ENCODE results near the gene GLI3. TPM values are rescaled to one million over a fixed set of nuclear protein-coding genes. Genes with fewer than 3 reads are reported as not detected.

The GLI3 gene
- total RNA-seq, 1 donor, result 0.10 TPM

GRCh38 chr7:42105554-42106358, 131.3 kb downstream of the GLI3 start:
- no peaks in the 10 kb centered on the region for H3K27me3 ChIP-seq (ENCODE audit: insufficient read depth, low read length)
- H3K4me1 ChIP-seq (ENCODE audit: insufficient read depth, low read length), result no peaks in the 10 kb centered on the region
- no peaks in the 10 kb centered on the region for H3K9me3 ChIP-seq (ENCODE audit: low read depth, low read length)
- H3K4me3 ChIP-seq (ENCODE audit: low read length), result no peak overlapping the region

GRCh38 chr7:42104694-42105093, 132.3 kb downstream of the GLI3 start:
- no peak overlapping the region for H3K4me3 ChIP-seq (ENCODE audit: low read length)
- H3K4me1 ChIP-seq (ENCODE audit: insufficient read depth, low read length), result no peaks in the 10 kb centered on the region
- no peaks in the 10 kb centered on the region for H3K27me3 ChIP-seq (ENCODE audit: insufficient read depth, low read length)
- H3K9me3 ChIP-seq (ENCODE audit: low read depth, low read length), result no peaks in the 10 kb centered on the region

DNA sequence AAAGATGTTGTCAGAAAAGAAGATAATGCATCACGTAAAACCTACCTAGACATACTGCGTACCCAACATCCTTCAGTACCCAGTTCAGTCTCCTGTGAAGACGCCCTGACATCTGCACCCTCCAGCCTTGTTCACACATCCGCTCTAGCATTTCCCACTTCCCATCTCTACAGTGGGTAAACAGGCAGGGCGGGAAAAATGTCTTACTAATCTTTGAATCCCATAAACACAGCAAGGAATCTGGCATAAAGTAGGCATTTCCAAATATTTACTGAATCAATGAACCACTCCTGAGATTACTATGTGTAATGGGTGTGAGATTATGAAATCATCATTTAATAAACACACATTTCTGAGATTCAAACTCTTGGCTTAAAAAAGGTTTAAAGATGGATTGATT, 132.8 kb downstream of the GLI3 start:
- no peaks in the 10 kb centered on the region for H3K9me3 ChIP-seq (ENCODE audit: low read depth, low read length)
- H3K4me1 ChIP-seq (ENCODE audit: insufficient read depth, low read length), result no peaks in the 10 kb centered on the region
- H3K27me3 ChIP-seq (ENCODE audit: insufficient read depth, low read length), result no peaks in the 10 kb centered on the region
- H3K4me3 ChIP-seq (ENCODE audit: low read length), result no peak overlapping the region

GRCh38 chr7:42103456-42103855, 133.6 kb downstream of the GLI3 start:
- Histone ChIP-seq H3K4me3 (ENCODE audit: low read length) (no peak overlapping the region), H3K27me3 (ENCODE audit: insufficient read depth, low read length) (no peaks in the 10 kb centered on the region), H3K4me1 (ENCODE audit: insufficient read depth, low read length) (no peaks in the 10 kb centered on the region), H3K9me3 (ENCODE audit: low read depth, low read length) (no peaks in the 10 kb centered on the region)

DNA sequence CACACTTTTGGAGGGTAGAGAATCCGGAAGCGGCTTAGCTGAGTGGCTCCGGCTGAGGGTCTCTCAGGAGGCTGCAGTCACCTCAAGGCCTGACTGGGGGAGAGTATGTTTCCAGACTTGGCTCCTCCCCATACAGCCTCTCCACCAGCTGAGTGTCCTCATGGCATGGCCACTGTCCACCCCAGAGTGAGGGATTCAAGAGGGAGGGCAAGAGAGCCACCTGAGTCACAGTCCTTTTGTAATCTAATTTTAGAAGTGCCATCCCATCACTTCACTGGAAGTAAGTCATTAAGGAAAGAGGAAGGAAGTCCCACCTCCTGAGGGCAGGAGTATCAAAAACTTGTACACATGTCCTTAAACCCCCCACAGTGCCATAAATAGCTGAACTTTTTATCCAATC, 134.0 kb downstream of the GLI3 start:
- Histone ChIP-seq H3K4me1 (ENCODE audit: insufficient read depth, low read length) (no peaks in the 10 kb centered on the region), H3K9me3 (ENCODE audit: low read depth, low read length) (no peaks in the 10 kb centered on the region), H3K4me3 (ENCODE audit: low read length) (no peak overlapping the region), H3K27me3 (ENCODE audit: insufficient read depth, low read length) (no peaks in the 10 kb centered on the region)

- Histone ChIP-seq H3K4me3 (ENCODE audit: low read length) (no peak overlapping the region), H3K9me3 (ENCODE audit: low read depth, low read length) (no peaks in the 10 kb centered on the region), H3K4me1 (ENCODE audit: insufficient read depth, low read length) (no peaks in the 10 kb centered on the region), H3K27me3 (ENCODE audit: insufficient read depth, low read length) (no peaks in the 10 kb centered on the region)
Measured at GRCh38 chr7:42102301-42102700, 134.7 kb downstream of the GLI3 start.

GRCh38 chr7:42100156-42100508, 136.9 kb downstream of the GLI3 start:
- Histone ChIP-seq H3K4me3 (ENCODE audit: low read length) (no peak overlapping the region), H3K27me3 (ENCODE audit: insufficient read depth, low read length) (no peaks in the 10 kb centered on the region), H3K4me1 (ENCODE audit: insufficient read depth, low read length) (no peaks in the 10 kb centered on the region), H3K9me3 (ENCODE audit: low read depth, low read length) (no peaks in the 10 kb centered on the region)

DNA sequence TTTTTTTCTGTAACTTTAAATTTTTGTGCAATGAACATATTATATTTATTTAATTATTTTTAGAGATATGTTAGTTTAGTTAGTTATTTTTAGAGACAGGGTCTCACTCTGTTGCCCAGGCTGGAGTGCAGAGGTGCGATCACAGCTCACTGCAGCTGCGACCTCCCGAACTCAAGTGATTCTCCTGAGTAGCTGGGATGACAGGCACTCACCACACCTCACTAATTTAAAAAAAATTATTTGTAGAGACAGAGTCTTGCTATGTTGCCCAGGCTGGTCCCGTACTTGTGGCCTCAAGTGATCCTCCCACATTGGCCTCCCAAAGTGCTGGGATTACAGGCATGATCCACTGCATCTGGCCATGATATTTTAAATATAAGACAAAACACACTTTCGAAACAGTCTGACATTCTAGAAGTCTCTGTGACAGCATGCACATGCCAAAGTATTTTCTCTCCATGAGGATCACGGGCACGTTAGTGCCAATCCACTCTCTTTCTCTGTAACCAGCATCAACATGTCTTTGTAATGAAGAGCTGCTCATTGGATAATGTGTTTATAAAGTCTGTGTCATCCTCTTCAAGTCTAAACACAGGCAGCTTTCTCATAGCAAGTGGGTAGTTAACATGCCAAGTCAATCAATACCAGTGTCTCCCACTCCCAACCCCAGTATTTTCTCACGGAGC, 137.4 kb downstream of the GLI3 start:
- Histone ChIP-seq H3K27me3 (ENCODE audit: insufficient read depth, low read length) (no peaks in the 10 kb centered on the region), H3K4me1 (ENCODE audit: insufficient read depth, low read length) (no peaks in the 10 kb centered on the region), H3K4me3 (ENCODE audit: low read length) (no peak overlapping the region), H3K9me3 (ENCODE audit: low read depth, low read length) (no peaks in the 10 kb centered on the region)

GRCh38 chr7:42099066-42099465, 137.9 kb downstream of the GLI3 start:
- Histone ChIP-seq H3K4me3 (ENCODE audit: low read length) (no peak overlapping the region), H3K27me3 (ENCODE audit: insufficient read depth, low read length) (no peaks in the 10 kb centered on the region), H3K4me1 (ENCODE audit: insufficient read depth, low read length) (no peaks in the 10 kb centered on the region), H3K9me3 (ENCODE audit: low read depth, low read length) (no peaks in the 10 kb centered on the region)

- H3K9me3 ChIP-seq (ENCODE audit: low read depth, low read length), result no peaks in the 10 kb centered on the region
- no peaks in the 10 kb centered on the region for H3K4me1 ChIP-seq (ENCODE audit: insufficient read depth, low read length)
- no peak overlapping the region for H3K4me3 ChIP-seq (ENCODE audit: low read length)
- no peaks in the 10 kb centered on the region for H3K27me3 ChIP-seq (ENCODE audit: insufficient read depth, low read length)
Measured at GRCh38 chr7:42097752-42098151, 139.3 kb downstream of the GLI3 start.

- H3K4me3 ChIP-seq (ENCODE audit: low read length), result no peak overlapping the region
- no peaks in the 10 kb centered on the region for H3K9me3 ChIP-seq (ENCODE audit: low read depth, low read length)
- H3K27me3 ChIP-seq (ENCODE audit: insufficient read depth, low read length), result no peaks in the 10 kb centered on the region
- no peaks in the 10 kb centered on the region for H3K4me1 ChIP-seq (ENCODE audit: insufficient read depth, low read length)
Measured at GRCh38 chr7:42096681-42097561, 140.1 kb downstream of the GLI3 start.

GRCh38 chr7:42096268-42096667, 140.7 kb downstream of the GLI3 start:
- H3K27me3 ChIP-seq (ENCODE audit: insufficient read depth, low read length), result no peaks in the 10 kb centered on the region
- H3K4me1 ChIP-seq (ENCODE audit: insufficient read depth, low read length), result no peaks in the 10 kb centered on the region
- H3K9me3 ChIP-seq (ENCODE audit: low read depth, low read length), result no peaks in the 10 kb centered on the region
- H3K4me3 ChIP-seq (ENCODE audit: low read length), result no peak overlapping the region

DNA sequence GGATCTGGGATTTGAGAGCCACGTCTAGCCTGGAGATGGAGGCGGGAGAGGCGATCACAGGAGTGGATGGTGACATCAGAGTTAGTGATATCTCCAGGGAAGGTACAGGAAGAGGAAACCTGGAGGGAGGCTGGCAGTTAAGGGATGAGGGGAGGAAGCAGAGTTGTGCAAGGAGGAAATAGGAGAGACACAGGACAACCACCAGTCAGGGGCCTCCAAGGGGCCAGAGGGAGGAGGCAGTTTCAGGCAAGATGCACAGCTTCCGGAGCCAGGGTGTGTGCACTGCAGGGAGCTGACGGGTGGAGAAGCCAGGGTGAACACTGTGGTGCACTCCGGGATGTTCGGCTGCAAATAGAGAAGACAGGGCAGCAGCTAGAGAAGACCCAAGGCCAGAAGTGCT, 141.2 kb downstream of the GLI3 start:
- no peaks in the 10 kb centered on the region for H3K27me3 ChIP-seq (ENCODE audit: insufficient read depth, low read length)
- H3K4me3 ChIP-seq (ENCODE audit: low read length), result no peak overlapping the region
- H3K4me1 ChIP-seq (ENCODE audit: insufficient read depth, low read length), result no peaks in the 10 kb centered on the region
- H3K9me3 ChIP-seq (ENCODE audit: low read depth, low read length), result no peaks in the 10 kb centered on the region

GRCh38 chr7:42093349-42093905, 143.6 kb downstream of the GLI3 start:
- H3K4me1 ChIP-seq (ENCODE audit: insufficient read depth, low read length), result no peaks in the 10 kb centered on the region
- H3K9me3 ChIP-seq (ENCODE audit: low read depth, low read length), result no peaks in the 10 kb centered on the region
- H3K4me3 ChIP-seq (ENCODE audit: low read length), result no peak overlapping the region
- no peaks in the 10 kb centered on the region for H3K27me3 ChIP-seq (ENCODE audit: insufficient read depth, low read length)

Data from mononuclear cell (primary cell).